Lower lobe of right lung (tissue), 2 donors: Measurements from ENCODE around the gene PDE7B. TPM values are rescaled to one million over a fixed set of nuclear protein-coding genes. Genes with fewer than 3 reads are reported as not detected.

Source experiments
- ATAC-seq, 2 donors: fragments of 200-7000 bp; cut with Tn5 transposase; one replicate each; pipeline ENCODE4 v1.9.1; 2020 to 2022; ENCODE audit warnings: mild to moderate bottlenecking in 2 of 2, moderate library complexity in 2 of 2
- DNase-seq: peaks from one replicate; pipeline ENCODE4 v3.0.0-alpha.2; 2020
- H3K27ac ChIP-seq: fragments of 200-600 bp; one replicate; pipeline ENCODE4 v1.8.0; 2022
- H3K27me3 ChIP-seq: fragments of 200-600 bp; one replicate; pipeline ENCODE4 v1.8.0; 2022; ENCODE audit warnings: low read depth
- H3K36me3 ChIP-seq: fragments of 200-600 bp; one replicate; pipeline ENCODE4 v1.8.0; 2022; ENCODE audit warnings: mild to moderate bottlenecking
- H3K4me1 ChIP-seq: fragments of 200-600 bp; one replicate; pipeline ENCODE4 v1.8.0; 2022
- H3K4me3 ChIP-seq: fragments of 200-600 bp; one replicate; pipeline ENCODE4 v1.8.0; 2022; ENCODE audit warnings: mild to moderate bottlenecking
- H3K9me3 ChIP-seq: fragments of 200-600 bp; one replicate; pipeline ENCODE4 v1.8.0; 2022
- CTCF ChIP-seq: fragments of 200-600 bp; IDR thresholded peaks from one replicate; pipeline ENCODE4 v1.8.0; 2022; ENCODE audit warnings: antibody characterized with exemption, mild to moderate bottlenecking
- intact Hi-C: fragments of 100-400 bp; cut with DNase I; formaldehyde crosslinking; loops from one replicate; pipeline ENCODE4 v1.11.0; 2022
- total RNA-seq: library from RNA; stranded (reverse); fragmentation: NEBNext Ultra II Directional; extraction: Animal tissue kit (Norgen Biotek cat#: 25700); gene quantifications from one replicate; pipeline ENCODE4 v1.2.1, GENCODE V29; 2021
- donor health status: DM: no; HTN: yes; CAD: no; lungs with severe emphysema.

The PDE7B gene
- total RNA-seq, 1 donor from 2014 or later: 2.2 TPM

- TF ChIP-seq CTCF: peak; percentile 11
- Histone ChIP-seq H3K4me1 (peaks cover 30% of the 10 kb centered on the region), H3K4me3 (peak overlapping the region; percentile 46), H3K27me3 (no peaks in the 10 kb centered on the region), H3K9me3 (no peaks in the 10 kb centered on the region), H3K27ac (peak overlapping the region; percentile 63), H3K36me3 (no peaks in the 10 kb centered on the region)
- no peak for DNase-seq
- intact Hi-C loops: loop anchor here (10.0 kb wide), 1 partner anchor 187 kb away; no protein-coding TSS in a partner anchor
- ATAC-seq: peak; percentile 57 to 70
Measured at GRCh38 chr6:136037876-136038460, 186.5 kb downstream of the PDE7B start.

GRCh38 chr6:136038531-136038930 is 187.0 kb downstream of the PDE7B start:
- H3K36me3 ChIP-seq: no peaks in the 10 kb centered on the region
- peak overlapping the region; percentile 63 for H3K27ac ChIP-seq
- DNase-seq (no peak), ATAC-seq (no peak)
- intact Hi-C loops: loop anchor here (10.0 kb wide), 1 partner anchor 186 kb away; no protein-coding TSS in a partner anchor
- TF ChIP-seq CTCF: no peak
- no peaks in the 10 kb centered on the region for H3K27me3 ChIP-seq
- H3K9me3 ChIP-seq: no peaks in the 10 kb centered on the region
- H3K4me3 ChIP-seq: peak overlapping the region; percentile 46
- peaks cover 30% of the 10 kb centered on the region for H3K4me1 ChIP-seq

DNA sequence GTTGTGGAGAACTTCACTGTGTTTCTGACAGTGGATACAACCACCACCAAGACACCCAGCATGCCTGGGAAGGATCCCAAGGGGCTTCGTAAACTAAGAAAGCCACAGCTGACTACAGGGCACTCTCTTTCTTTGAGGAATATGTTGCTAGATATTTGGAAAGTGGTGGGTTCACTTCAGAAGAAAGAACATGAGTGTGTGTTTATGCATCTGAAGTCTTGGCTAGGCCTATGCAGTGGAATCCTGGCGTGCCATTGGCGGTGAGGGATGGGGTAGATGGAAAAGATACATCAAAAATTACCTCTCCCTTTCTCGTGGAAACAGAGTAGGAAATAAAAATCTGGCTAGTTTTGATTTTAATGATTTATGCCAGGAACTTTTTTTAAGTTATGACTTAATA is 187.7 kb downstream of the PDE7B start:
- TF ChIP-seq CTCF: no peak
- no peak for DNase-seq
- Histone ChIP-seq H3K27me3 (no peaks in the 10 kb centered on the region), H3K4me1 (peaks cover 30% of the 10 kb centered on the region), H3K9me3 (no peaks in the 10 kb centered on the region), H3K36me3 (no peaks in the 10 kb centered on the region), H3K4me3 (peak overlapping the region; percentile 46), H3K27ac (no peak overlapping the region)
- intact Hi-C loops: loop anchor here (10.0 kb wide), 1 partner anchor 186 kb away; no protein-coding TSS in a partner anchor
- ATAC-seq: no peak

DNA sequence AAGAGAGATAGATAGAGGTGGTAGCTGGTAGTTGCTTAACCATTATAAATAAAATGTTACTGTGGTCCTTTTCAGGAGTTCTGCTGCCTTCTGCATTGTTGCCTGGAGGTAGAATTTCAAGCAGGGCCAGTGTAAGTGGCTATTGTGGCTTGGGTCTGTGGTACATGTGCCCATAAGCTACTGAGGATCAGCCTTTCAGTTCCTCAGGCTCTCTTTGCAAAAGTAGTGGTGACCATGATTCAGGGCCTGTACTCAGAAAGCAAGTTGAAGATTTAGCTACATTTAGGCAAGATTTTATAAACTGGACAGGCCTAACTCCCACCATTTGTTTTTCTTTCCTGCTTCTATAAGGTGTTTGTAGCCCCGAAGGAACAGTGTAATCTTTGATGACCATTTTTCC is 199.0 kb downstream of the PDE7B start:
- H3K36me3 ChIP-seq: no peaks in the 10 kb centered on the region
- no peak for TF ChIP-seq CTCF
- no peak overlapping the region for H3K27ac ChIP-seq
- H3K4me3 ChIP-seq: no peak overlapping the region
- intact Hi-C loops: no loop called here
- no peaks in the 10 kb centered on the region for H3K27me3 ChIP-seq
- ATAC-seq (no peak), DNase-seq (no peak)
- peaks cover 11% of the 10 kb centered on the region for H3K4me1 ChIP-seq
- H3K9me3 ChIP-seq: no peaks in the 10 kb centered on the region

GRCh38 chr6:136051140-136051775 is 199.8 kb downstream of the PDE7B start:
- Histone ChIP-seq H3K27me3 (no peaks in the 10 kb centered on the region), H3K4me3 (no peak overlapping the region), H3K4me1 (peaks cover 11% of the 10 kb centered on the region), H3K36me3 (no peaks in the 10 kb centered on the region), H3K9me3 (no peaks in the 10 kb centered on the region), H3K27ac (peak overlapping the region; percentile 41)
- no peak for DNase-seq
- ATAC-seq: peak in 1 of 2 donors; percentile 23
- TF ChIP-seq CTCF: no peak
- intact Hi-C loops: no loop called here
